Measurements from ENCODE around the gene VAMP3.

VAMP3 gene

DNA sequence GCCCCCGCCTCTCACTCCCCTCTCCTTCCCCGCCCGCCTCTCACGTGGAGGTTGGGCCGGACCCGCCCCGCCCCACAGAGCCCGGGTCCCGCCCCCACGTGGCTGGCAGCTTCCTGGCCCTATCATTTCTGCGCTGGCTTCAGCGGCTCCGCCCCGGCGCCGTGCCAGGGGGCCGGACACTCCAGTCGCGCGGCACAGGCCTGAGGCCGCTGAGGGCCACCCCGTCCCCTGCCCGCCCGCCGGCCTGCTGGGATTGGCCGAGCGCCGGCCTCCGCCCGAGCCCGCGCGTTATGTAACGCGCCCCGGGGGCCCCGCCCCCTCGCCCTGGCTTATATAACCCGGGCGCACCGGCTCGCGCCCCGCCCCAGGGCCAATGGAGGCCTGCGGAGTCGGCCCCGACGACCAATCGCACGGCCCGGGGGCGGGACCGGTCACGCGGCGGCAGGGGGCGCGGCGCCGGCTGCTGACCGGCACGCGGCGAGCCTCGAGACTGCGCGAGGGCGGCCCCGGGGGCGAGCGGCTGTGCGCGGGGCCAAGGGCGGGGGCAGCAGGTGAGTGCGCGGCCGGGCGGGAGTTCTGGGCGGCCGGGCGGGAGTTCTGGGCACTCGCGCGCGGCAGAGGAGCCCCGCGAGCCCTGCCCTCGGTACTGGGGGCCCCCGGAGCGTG is 12.9 kb downstream of the VAMP3 start, which contains the start of gene PER3:
Gene PER3 (plus strand): TSS at position 466 of the 666 bp plus-strand sequence. CDS start 587 bp downstream, outside the sequence.
- Histone ChIP-seq H3K79me2 (ENCODE audit: low read length) (no peaks in the 10 kb centered on the region), H3K9ac (ENCODE audit: low read length) (peak within 1 kb of the TSS; percentile 43), H3K9me3 (ENCODE audit: insufficient read depth, low read length) (no peaks in the 10 kb centered on the region), H4K20me1 (ENCODE audit: insufficient read depth, low read length) (no peaks in the 10 kb centered on the region), H3K4me2 (ENCODE audit: low read length) (peak within 1 kb of the TSS; percentile 48), H3K4me3 (ENCODE audit: low read length) (peak within 1 kb of the TSS; percentile 75), H3K4me1 (ENCODE audit: low read length) (peaks cover 4% of the 10 kb centered on the region; the same call in 1 of the 2 replicates), H3K27me3 (ENCODE audit: low read depth, low read length) (no peaks in the 10 kb centered on the region), H2AFZ (ENCODE audit: low read depth, low read length) (0 out of 2 replicates have a peak within 1 kb of the TSS, but pooled peaks have one; percentile 30), H3K27ac (ENCODE audit: low read length) (no peak within 1 kb of the TSS), H3K36me3 (replicated peaks; ENCODE audit: low read depth, low read length) (peaks cover 8% of the 10 kb centered on the region)
- TF ChIP-seq, protein P1, sequence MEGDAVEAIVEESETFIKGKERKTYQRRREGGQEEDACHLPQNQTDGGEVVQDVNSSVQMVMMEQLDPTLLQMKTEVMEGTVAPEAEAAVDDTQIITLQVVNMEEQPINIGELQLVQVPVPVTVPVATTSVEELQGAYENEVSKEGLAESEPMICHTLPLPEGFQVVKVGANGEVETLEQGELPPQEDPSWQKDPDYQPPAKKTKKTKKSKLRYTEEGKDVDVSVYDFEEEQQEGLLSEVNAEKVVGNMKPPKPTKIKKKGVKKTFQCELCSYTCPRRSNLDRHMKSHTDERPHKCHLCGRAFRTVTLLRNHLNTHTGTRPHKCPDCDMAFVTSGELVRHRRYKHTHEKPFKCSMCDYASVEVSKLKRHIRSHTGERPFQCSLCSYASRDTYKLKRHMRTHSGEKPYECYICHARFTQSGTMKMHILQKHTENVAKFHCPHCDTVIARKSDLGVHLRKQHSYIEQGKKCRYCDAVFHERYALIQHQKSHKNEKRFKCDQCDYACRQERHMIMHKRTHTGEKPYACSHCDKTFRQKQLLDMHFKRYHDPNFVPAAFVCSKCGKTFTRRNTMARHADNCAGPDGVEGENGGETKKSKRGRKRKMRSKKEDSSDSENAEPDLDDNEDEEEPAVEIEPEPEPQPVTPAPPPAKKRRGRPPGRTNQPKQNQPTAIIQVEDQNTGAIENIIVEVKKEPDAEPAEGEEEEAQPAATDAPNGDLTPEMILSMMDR (IDR thresholded peaks at IDR 0.05; ENCODE audit: low read depth, low read length) = no peak

DNA sequence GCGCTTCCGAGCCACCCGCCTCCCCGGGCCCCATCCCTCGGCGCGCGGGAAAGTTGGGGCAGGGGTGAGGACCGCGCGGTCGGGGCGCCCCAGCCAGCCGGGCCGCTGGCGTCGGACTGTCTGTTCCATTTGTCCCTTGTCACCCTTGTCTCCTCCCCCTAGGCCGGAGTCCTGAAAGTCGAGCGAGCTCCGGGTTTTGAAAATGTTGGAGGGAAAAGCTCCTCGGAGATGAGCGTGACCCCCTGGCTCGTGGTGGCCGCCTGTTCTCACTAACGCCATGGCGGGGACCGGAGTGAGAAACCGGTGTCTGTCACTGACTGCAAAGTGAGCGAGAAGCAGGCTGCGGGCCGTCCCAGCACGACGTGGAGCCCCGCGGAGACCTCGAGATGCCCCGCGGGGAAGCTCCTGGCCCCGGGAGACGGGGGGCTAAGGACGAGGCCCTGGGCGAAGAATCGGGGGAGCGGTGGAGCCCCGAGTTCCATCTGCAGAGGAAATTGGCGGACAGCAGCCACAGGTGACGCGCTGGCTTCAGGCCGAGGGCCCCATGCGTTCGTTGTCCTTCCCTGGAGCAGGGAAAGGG is 13.5 kb downstream of the VAMP3 start:
- H3K27me3 ChIP-seq (ENCODE audit: low read depth, low read length) = no peaks in the 10 kb centered on the region
- no peak for TF ChIP-seq EZH2phosphoT487 (IDR thresholded peaks at IDR 0.05; ENCODE audit: low read depth)
- TF ChIP-seq, protein P1 (IDR thresholded peaks at IDR 0.05; ENCODE audit: low read depth, low read length) = no peak
- H3K36me3 ChIP-seq (replicated peaks; ENCODE audit: low read depth, low read length) = peaks cover 10% of the 10 kb centered on the region
- no peaks in the 10 kb centered on the region for H4K20me1 ChIP-seq (ENCODE audit: insufficient read depth, low read length)
- no peak overlapping the region for H3K27ac ChIP-seq (ENCODE audit: low read length)
- H3K9ac ChIP-seq (ENCODE audit: low read length) = no peak overlapping the region
- peak overlapping the region; percentile 20; the same call in 1 of the 2 replicates for H3K4me2 ChIP-seq (ENCODE audit: low read length)
- no peaks in the 10 kb centered on the region for H3K9me3 ChIP-seq (ENCODE audit: insufficient read depth, low read length)
- H2AFZ ChIP-seq (ENCODE audit: low read depth, low read length) = no peak overlapping the region
- peaks cover 4% of the 10 kb centered on the region; the same call in 1 of the 2 replicates for H3K4me1 ChIP-seq (ENCODE audit: low read length)
- H3K79me2 ChIP-seq (ENCODE audit: low read length) = no peaks in the 10 kb centered on the region
- H3K4me3 ChIP-seq (ENCODE audit: low read length) = no peak overlapping the region

DNA sequence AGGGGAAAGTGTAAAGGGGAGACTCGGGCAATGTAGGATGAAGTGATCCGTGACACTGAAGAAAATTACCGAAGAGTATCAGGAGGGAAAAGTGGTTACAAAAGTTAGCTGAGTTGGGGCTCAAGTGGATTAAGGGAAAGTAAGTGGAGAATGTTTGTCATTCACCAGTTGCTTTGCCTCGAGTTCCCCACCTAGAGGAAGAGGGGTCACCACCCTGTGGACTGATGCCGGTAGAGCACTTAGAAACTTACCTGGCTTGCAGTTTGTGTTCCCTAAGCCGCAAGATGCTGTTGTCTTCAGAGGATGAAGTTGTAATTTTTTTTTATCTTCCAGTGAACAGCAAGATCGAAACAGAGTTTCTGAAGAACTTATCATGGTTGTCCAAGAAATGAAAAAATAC is 14.0 kb downstream of the VAMP3 start:
- Histone ChIP-seq H4K20me1 (ENCODE audit: insufficient read depth, low read length) (no peaks in the 10 kb centered on the region), H3K79me2 (ENCODE audit: low read length) (no peaks in the 10 kb centered on the region), H3K4me1 (ENCODE audit: low read length) (peaks cover 4% of the 10 kb centered on the region; the same call in 1 of the 2 replicates), H3K27ac (ENCODE audit: low read length) (no peak overlapping the region), H3K9ac (ENCODE audit: low read length) (no peak overlapping the region), H3K27me3 (ENCODE audit: low read depth, low read length) (no peaks in the 10 kb centered on the region), H3K4me3 (ENCODE audit: low read length) (no peak overlapping the region), H3K36me3 (replicated peaks; ENCODE audit: low read depth, low read length) (peaks cover 13% of the 10 kb centered on the region), H3K4me2 (ENCODE audit: low read length) (no peak overlapping the region), H3K9me3 (ENCODE audit: insufficient read depth, low read length) (no peaks in the 10 kb centered on the region), H2AFZ (ENCODE audit: low read depth, low read length) (no peak overlapping the region)
- no peak for TF ChIP-seq EZH2phosphoT487 (IDR thresholded peaks at IDR 0.05; ENCODE audit: low read depth)

DNA sequence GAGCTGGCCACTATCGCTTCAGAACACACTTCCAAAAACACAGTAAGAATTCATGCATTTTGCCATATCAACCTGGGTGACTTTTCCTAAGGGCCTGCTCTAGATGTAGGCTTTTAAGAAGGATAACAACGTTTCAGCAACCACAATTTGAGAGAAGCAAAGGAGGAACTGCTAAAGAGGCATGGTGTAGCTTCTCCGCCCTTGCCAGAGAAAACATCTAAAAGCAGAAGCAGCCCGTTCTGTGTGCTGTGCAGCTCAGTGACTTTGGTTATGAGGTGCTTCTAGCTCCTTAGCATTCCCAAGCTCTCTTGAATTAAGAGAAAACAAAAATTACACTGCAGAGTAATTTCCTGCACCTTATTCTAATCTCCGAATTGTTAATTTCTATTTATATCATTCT is 15.7 kb downstream of the VAMP3 start:
- H3K36me3 ChIP-seq (replicated peaks; ENCODE audit: low read depth, low read length) = peaks cover 13% of the 10 kb centered on the region
- no peaks in the 10 kb centered on the region for H4K20me1 ChIP-seq (ENCODE audit: insufficient read depth, low read length)
- TF ChIP-seq EZH2phosphoT487 (IDR thresholded peaks at IDR 0.05; ENCODE audit: low read depth) = no peak
- TF ChIP-seq, protein P1 (IDR thresholded peaks at IDR 0.05; ENCODE audit: low read depth, low read length) = no peak
- no peak overlapping the region for H2AFZ ChIP-seq (ENCODE audit: low read depth, low read length)
- no peaks in the 10 kb centered on the region for H3K27me3 ChIP-seq (ENCODE audit: low read depth, low read length)
- H3K27ac ChIP-seq (ENCODE audit: low read length) = no peak overlapping the region
- H3K9ac ChIP-seq (ENCODE audit: low read length) = no peak overlapping the region
- H3K9me3 ChIP-seq (ENCODE audit: insufficient read depth, low read length) = no peaks in the 10 kb centered on the region
- no peaks in the 10 kb centered on the region for H3K79me2 ChIP-seq (ENCODE audit: low read length)
- no peak overlapping the region for H3K4me3 ChIP-seq (ENCODE audit: low read length)
- H3K4me1 ChIP-seq (ENCODE audit: low read length) = peaks cover 4% of the 10 kb centered on the region; the same call in 1 of the 2 replicates
- H3K4me2 ChIP-seq (ENCODE audit: low read length) = no peak overlapping the region

Data from OCI-LY3 (cell line).